Psoas muscle (tissue), 8 donors: ENCODE measurements around the gene PSKH1. TPM values are rescaled to one million over a fixed set of nuclear protein-coding genes. Genes with fewer than 3 reads are reported as not detected.

Source experiments
- ATAC-seq, 4 donors: fragments of 200-7000 bp; cut with Tn5 transposase; one replicate each; pipeline ENCODE4 v1.9.1; 2020; ENCODE audit warnings: moderate library complexity in 3 of 4, mild to moderate bottlenecking in 2 of 4
- DNase-seq, 2 donors: peaks; one replicate each; pipeline ENCODE4 v3.0.0-alpha.2; 2020
- H3K27ac ChIP-seq: fragments of 200-600 bp; one replicate; pipeline ENCODE4 v1.8.0; 2022
- H3K27me3 ChIP-seq, 3 donors: fragments of 200-600 bp in 1 of 3; one replicate each; pipeline versions ENCODE4 v1.6.1 to v1.8.0; 2013 to 2022; ENCODE audit warnings: low read length in 2 of 3, mild to moderate bottlenecking in 2 of 3, moderate library complexity in 1 of 3; ENCODE audit not compliant: insufficient read depth in 3 of 3
- H3K36me3 ChIP-seq, 2 donors: fragments of 200-600 bp in 1 of 2; one replicate each; pipeline versions ENCODE4 v1.6.1 to v1.8.0; 2013 to 2022; ENCODE audit warnings: low read depth in 1 of 2, mild to moderate bottlenecking in 1 of 2, moderate library complexity in 1 of 2; ENCODE audit not compliant: insufficient read depth in 1 of 2
- H3K4me1 ChIP-seq: fragments of 200-600 bp; one replicate; pipeline ENCODE4 v1.8.0; 2022
- H3K4me3 ChIP-seq: fragments of 200-600 bp; one replicate; pipeline ENCODE4 v1.8.0; 2022; ENCODE audit warnings: mild to moderate bottlenecking
- H3K9me3 ChIP-seq: fragments of 200-600 bp; one replicate; pipeline ENCODE4 v1.8.0; 2022
- WGBS, 3 donors: extraction: QIAGEN DNeasy Blood & Tissue Kit; methylation state at CpG; one replicate each; pipeline versions ENCODE4 v1.1.6 to v1.1.7; 2013; 5-methylcytosine and 5-hydroxymethylcytosine counted together
- intact Hi-C, 2 donors: fragments of 100-400 bp; cut with DNase I; formaldehyde crosslinking; loops; one replicate each; pipeline versions ENCODE4 v1.11.0 to v1.14.2; 2022
- polyA plus RNA-seq, 3 donors: library from polyadenylated mRNA; stranded (reverse); fragments of 200-250 nt; gene quantifications; one replicate each; pipeline ENCODE4 v1.2.3, GENCODE V29; 2013
- total RNA-seq, 4 donors: library from RNA; stranded (reverse); fragmentation: NEBNext Ultra II Directional in 2 of 4; extraction: Animal tissue kit (Norgen Biotek cat#: 25700) in 2 of 4; gene quantifications; one replicate each; pipeline versions ENCODE4 v1.2.1 to v1.2.4, GENCODE V29; 2021 to 2023
- TF ChIP-seq, protein P1 (sequence below): fragments of 200-600 bp; IDR thresholded peaks from one replicate; pipeline ENCODE4 v1.8.0; 2022; ENCODE audit warnings: antibody characterized with exemption
- donor health status: healthy with polysubstance abuse.
- donor health status: DM: no; HTN: no; CAD: no; lungs with moderate emphysema.
- donor health status: Bipolar disorder and iron deficiency.
- donor health status: healthy.
- donor health status: DM: yes; HTN: yes; CAD: no.
- donor health status: DM: no; HTN: no; CAD: no.
- donor health status: DM: no; HTN: no; CAD: no.
- donor health status: DM: yes; HTN: yes; CAD: no.

The PSKH1 gene
- total and polyA plus RNA-seq, 7 donors, result 9.6 to 18.8 (median 15.6) TPM

GRCh38 chr16:67872131-67872630 is 20.9 kb upstream of the PSKH1 start:
- no peak for DNase-seq
- TF ChIP-seq, protein P1, sequence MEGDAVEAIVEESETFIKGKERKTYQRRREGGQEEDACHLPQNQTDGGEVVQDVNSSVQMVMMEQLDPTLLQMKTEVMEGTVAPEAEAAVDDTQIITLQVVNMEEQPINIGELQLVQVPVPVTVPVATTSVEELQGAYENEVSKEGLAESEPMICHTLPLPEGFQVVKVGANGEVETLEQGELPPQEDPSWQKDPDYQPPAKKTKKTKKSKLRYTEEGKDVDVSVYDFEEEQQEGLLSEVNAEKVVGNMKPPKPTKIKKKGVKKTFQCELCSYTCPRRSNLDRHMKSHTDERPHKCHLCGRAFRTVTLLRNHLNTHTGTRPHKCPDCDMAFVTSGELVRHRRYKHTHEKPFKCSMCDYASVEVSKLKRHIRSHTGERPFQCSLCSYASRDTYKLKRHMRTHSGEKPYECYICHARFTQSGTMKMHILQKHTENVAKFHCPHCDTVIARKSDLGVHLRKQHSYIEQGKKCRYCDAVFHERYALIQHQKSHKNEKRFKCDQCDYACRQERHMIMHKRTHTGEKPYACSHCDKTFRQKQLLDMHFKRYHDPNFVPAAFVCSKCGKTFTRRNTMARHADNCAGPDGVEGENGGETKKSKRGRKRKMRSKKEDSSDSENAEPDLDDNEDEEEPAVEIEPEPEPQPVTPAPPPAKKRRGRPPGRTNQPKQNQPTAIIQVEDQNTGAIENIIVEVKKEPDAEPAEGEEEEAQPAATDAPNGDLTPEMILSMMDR, result no peak
- Histone ChIP-seq H3K27me3 (no peaks in the 10 kb centered on the region), H3K27ac (peak overlapping the region; percentile 87), H3K4me1 (peaks cover 30% of the 10 kb centered on the region), H3K4me3 (peak overlapping the region; percentile 100), H3K9me3 (no peaks in the 10 kb centered on the region), H3K36me3 (peaks cover 2 to 65% of the 10 kb centered on the region in 2 donors)
- WGBS, 3 donors, result 49 to 64% (median 59%) methylated on average over 2 of the region's 2 CpGs
- intact Hi-C loops, result no loop called here
- ATAC-seq, result peak in 1 of 4 donors; percentile 5

DNA sequence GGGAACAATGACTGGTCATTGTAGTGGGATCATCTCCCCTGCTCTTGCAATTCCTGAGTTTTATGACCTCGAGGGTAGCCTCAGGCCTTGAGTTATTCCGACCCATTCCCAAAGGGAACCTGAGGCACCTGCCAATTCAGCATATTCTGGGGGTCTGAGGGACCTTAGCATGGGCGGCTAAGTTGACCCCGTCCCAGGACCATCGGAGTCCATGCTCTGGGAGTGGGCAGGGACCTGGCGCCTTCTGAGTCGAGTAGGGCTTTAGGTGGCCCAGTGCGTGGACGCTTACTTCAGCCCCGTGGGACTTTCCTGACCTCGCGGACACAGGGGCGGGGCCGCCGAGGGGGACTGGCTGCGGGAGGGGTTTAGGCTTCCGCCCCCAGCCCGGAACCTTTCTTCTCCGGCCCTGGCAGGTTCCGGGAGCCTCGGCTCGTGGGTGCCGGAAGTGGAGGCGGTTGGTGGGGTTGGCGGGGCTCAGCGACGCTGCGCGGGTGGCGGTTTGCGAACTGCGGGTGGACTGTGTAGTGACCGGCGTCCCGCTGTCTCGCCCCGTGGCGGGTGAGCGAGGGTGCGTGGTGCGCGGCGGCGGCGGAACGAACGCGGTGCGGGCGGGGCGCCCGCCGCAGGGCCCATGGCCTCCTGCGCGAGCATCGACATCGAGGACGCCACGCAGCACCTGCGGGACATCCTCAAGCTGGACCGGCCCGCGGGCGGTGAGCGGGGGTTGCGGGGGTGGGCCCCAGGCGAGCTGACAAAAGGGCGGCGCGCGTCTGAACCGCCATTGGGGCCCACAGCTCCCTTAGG is 20.2 kb upstream of the PSKH1 start, which contains the start of gene EDC4:
Gene EDC4 (plus strand): TSS at position 422 of the 804 bp plus-strand sequence. CDS start 210 bp downstream, at position 632.
- H3K4me1 ChIP-seq, result peaks cover 30% of the 10 kb centered on the region
- H3K27ac ChIP-seq, result peak within 1 kb of the TSS; percentile 87
- no peaks in the 10 kb centered on the region for H3K9me3 ChIP-seq
- ATAC-seq, result peak; percentile 90 to 95 (median 94)
- DNase-seq, result peak; percentile 89 to 94
- WGBS, 3 donors, result 1 to 2% (median 1%) methylated on average over 45 to 72 of the region's 72 CpGs
- intact Hi-C loops, result no loop called here
- TF ChIP-seq, protein P1, result no peak
- H3K27me3 ChIP-seq, result no peaks in the 10 kb centered on the region
- H3K4me3 ChIP-seq, result peak within 1 kb of the TSS; percentile 100
- H3K36me3 ChIP-seq, result peaks cover 5 to 65% of the 10 kb centered on the region in 2 donors

DNA sequence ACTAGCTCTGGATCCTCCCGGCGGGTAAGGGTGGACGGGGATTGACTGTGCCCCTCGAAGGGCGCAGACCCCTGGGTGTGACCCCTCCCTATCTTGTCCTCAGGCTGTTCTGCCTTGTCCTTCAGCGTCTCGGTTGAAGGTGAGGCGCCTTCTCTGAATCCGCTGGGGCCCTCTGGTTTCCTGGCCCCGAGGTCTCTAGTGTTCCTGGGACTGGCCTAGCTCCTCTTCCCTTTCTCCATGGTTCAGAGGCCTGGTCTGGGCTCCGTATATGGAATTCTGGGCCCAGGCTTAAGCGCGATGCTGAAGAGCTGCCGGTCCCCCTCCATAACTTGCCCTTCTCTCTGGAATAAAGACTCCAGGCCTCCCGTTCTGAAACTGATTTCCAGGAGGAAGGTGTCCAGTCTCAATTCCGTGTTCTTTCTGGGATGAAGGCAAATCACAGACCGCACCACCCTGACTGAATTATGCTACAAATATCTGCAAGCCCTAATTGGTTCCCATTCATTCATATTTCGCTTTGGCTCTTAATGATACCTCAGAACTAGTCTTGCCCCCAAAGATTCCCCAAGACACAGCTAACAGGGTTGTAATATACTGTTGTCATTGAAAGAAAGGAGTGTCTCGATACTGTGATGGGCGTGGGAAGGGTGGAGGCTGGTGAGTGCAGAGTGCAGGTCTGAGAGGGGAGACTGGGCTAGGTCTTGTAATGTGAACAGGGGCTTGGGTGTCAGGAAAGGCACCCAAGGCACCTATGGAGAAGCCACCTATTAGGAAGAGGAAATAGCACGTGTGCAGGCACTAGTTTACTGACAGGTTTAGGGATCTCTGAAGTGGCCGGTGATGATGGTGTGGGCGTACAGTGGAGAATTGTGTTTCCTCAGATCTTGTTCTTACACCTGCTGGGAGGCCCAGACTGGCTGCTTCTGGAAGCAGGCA is 19.4 kb upstream of the PSKH1 start:
- WGBS, 3 donors, result 11 to 12% (median 11%) methylated on average over 23 of the region's 23 CpGs
- Histone ChIP-seq H3K4me3 (peak overlapping the region; percentile 100), H3K36me3 (peaks cover 2 to 65% of the 10 kb centered on the region in 2 donors), H3K27ac (peak overlapping the region; percentile 87), H3K4me1 (peaks cover 30% of the 10 kb centered on the region), H3K27me3 (no peaks in the 10 kb centered on the region), H3K9me3 (no peaks in the 10 kb centered on the region)
- ATAC-seq, result peak in 3 of 4 donors; percentile 8 to 31 (median 18)
- intact Hi-C loops, result no loop called here
- DNase-seq, result no peak
- TF ChIP-seq, protein P1, result no peak

GRCh38 chr16:67874372-67874771 is 18.7 kb upstream of the PSKH1 start:
- intact Hi-C loops, result no loop called here
- DNase-seq, result no peak
- Histone ChIP-seq H3K4me1 (peaks cover 31% of the 10 kb centered on the region), H3K36me3 (peaks cover 4 to 65% of the 10 kb centered on the region in 2 donors), H3K4me3 (peak overlapping the region; percentile 100), H3K9me3 (no peaks in the 10 kb centered on the region), H3K27ac (peak overlapping the region; percentile 87), H3K27me3 (no peaks in the 10 kb centered on the region)
- WGBS, 3 donors, result 36 to 44% (median 39%) methylated on average over 3 of the region's 3 CpGs
- TF ChIP-seq, protein P1, result no peak
- ATAC-seq, result no peak
